GM21825 (cell line): Measurements from ENCODE around the gene PHF21A.
"Not testable (repeated sequence)": the region's sequence is repeated elsewhere in the genome, so short reads cannot be mapped to it uniquely, and the experiment has no call there.

ENCODE experiments used
- ATAC-seq: cut with Tn5 transposase; IDR thresholded peaks from one replicate; pipeline ENCODE4 v1.9.1; 2021; ENCODE audit warnings: mild to moderate bottlenecking, moderate library complexity; ENCODE audit not compliant: unreplicated experiment

Gene PHF21A

DNA sequence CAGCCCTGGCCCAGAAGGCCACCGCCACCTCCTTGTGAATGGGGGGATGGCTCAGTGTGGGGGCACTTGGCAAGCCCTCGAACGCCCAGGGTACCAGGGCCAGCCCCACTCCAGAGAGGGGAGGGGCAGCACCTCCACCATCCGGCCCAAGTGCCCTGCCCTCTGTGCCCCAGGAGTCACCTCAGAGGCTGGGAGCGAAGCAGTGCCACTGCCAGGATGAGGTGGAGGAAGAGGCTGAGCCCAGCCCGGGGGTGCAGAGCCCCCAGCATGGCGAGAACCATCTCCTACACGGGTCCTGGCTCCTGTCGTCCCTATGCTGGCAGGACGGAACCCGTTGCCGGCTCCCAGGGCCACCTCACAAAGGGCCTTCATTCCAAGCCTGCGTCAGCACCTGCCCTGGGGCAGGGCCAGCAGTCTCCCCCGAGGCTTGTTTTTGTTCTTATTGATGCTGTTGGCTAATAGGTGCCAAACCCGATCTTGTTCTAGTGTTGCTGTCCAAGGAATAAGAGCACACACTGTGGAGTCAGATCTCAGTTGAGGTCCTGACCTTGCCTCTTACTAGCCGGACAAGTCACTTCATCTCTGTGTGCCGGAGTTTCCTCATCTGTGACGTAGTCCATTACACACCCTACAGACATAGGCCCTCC, 214.2 kb downstream of the PHF21A start, which contains the start of gene FREY1:
TSS of gene FREY1 (minus strand) at position 307 of the 647 bp plus-strand sequence. CDS start at position 281, 26 bp downstream.
- ATAC-seq: no peak

DNA sequence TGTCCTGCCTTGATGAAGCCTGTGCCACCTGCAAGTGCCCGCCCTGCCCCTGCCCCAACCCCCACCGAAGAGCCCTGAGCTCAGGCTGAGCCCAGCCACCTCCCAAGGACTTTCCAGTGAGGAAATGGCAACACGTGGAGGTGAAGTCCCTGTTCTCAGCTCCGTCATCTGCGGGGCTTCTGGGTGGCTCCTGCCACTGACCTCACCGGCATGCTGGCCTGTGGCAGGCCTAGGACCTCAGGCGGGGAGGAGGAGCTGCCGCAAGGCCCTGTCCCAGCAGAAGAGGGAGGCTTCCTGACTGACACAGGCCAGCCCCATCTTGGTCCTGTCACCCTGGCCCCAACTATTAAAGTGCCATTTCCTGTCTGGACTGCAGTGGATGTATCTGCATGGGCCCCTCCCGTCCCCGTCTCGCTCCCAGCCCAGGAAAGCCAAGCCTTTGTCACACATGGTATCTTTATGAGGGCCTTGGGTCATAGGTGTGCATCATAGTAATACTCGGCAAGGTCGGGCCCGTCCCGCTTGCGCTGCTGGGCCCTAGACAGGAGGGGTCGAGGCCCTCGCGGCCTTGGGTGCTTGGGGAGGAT, 215.1 kb downstream of the PHF21A start:
- no peak for ATAC-seq

DNA sequence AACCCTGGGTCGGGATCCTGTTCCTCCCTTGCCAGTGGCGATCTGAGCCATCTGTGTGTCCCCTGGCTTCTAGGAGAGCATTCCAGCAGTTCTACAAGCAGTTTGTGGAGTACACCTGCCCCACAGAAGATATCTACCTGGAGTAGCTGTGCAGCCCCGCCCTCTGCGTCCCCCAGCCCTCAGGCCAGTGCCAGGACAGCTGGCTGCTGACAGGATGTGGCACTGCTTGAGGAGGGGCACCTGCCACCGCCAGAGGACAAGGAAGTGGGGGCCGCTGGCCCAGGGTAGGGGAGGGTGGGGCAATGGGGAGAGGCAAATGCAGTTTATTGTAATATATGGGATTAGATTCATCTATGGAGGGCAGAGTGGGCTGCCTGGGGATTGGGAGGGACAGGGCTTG, 215.7 kb downstream of the PHF21A start:
- not testable (repeated sequence) for ATAC-seq

DNA sequence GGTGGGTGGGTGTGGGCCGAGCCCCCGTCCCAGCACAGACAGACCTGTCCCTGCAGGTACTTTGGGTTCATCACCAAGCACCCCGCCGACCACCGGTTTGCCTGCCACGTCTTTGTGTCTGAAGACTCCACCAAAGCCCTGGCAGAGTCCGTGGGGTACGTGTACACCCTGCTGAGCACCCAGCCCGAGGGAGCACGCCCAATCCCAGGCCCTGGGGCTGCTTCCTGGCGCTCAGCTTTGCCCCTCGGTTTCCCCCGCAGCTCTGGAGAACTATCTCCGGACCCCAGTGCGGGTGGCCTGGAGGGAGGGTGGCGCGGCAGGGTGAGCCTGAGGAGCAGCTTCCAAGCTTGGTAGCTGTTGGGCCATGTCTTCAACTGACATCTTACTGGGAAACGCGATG, 216.2 kb downstream of the PHF21A start:
- no peak for ATAC-seq

DNA sequence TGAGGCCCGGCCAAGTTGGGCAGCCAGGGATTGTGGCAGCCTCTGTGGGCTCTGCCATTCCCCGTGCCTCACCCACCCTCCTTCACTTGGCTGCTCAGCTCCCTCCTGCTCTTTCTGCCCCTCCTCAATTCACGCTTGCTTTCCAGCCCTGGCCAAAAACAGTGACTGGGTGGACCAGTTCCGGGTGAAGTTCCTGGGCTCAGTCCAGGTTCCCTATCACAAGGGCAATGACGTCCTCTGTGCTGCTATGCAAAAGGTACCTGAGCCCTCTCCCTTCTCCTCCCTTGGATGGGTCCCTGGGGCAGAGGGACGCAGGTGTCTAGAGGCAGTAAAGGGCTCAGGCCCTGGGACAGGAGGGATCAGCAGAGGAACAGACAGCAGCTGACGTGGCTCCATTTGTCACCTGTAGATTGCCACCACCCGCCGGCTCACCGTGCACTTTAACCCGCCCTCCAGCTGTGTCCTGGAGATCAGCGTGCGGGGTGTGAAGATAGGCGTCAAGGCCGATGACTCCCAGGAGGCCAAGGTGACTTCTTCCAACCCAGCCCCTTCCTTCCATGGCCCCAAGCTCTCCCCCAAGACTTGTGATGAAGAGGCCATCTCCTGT, 216.8 kb downstream of the PHF21A start:
- ATAC-seq: no peak

DNA sequence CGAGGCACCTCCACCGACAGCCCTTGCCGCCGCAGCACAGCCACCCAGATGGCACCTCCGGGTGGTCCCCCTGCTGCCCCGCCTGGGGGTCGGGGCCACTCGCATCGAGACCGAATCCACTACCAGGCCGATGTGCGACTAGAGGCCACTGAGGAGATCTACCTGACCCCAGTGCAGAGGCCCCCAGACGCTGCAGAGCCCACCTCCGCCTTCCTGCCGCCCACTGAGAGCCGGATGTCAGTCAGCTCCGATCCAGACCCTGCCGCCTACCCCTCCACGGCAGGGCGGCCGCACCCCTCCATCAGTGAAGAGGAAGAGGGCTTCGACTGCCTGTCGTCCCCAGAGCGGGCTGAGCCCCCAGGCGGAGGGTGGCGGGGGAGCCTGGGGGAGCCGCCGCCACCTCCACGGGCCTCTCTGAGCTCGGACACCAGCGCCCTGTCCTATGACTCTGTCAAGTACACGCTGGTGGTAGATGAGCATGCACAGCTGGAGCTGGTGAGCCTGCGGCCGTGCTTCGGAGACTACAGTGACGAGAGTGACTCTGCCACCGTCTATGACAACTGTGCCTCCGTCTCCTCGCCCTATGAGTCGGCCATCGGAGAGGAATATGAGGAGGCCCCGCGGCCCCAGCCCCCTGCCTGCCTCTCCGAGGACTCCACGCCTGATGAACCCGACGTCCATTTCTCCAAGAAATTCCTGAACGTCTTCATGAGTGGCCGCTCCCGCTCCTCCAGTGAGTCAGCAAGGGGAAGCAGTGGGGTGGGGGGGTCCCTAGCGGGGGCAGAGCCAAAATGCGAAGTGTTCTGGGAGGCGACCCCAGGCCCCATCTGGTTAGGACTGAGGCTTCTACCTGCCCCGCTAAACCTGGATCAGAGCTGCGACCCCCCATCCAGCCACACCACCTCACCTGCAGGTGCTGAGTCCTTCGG, 218.5 kb downstream of the PHF21A start:
- no peak for ATAC-seq

DNA sequence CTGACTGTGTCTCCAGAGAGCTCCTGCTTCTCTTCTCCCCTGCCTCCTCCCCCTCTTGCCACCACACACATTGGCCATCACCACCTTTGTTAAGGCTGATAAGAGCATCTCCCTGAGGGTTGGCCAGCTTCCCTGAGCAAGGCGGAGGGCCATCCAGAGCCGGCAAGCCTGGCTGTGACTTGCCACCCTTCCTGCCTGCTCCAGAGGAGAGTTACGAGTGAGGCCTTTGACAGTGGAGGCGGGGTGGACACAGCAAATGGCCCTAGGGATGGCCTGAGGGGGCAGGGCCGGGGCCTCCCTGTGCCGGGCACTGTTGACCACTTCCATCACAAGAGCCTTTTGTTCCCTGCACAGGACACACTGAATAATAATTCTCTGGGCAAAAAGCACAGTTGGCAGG, 219.6 kb downstream of the PHF21A start:
- no peak for ATAC-seq

DNA sequence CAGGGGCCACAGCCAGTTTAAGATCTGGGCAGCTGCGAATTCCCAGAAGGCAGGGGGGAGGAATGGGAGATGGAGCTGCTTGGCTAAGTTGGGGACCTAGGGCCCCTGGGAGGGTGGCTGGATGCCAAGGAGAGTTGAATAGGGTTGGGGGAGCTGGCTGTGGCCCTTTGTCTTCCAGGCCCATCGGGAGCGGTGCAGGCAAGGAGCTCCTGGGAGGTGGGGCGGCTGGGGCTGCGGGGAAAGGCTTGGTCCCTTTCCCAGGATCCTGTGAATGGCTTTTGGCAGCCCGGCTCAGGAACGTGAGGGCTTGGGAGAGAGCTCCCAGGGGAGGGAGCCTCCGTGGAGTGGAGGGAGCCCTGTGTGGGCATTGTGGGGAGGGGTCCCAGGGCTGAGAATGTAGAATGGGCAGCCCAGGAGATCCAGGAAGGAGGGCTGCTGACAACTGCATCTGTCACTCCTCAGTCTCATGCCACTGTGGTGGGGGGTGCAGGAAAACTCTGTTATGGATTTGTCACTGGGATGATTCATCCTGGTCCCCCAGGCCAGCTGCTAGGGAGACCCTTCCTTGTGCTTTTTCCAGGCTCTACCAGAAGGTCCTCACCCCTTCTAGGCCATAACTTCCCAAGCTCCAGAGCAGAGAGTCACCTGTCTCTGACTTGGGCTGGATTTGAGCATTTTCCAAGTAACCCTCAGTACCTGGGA, 220.2 kb downstream of the PHF21A start:
- ATAC-seq: no peak

DNA sequence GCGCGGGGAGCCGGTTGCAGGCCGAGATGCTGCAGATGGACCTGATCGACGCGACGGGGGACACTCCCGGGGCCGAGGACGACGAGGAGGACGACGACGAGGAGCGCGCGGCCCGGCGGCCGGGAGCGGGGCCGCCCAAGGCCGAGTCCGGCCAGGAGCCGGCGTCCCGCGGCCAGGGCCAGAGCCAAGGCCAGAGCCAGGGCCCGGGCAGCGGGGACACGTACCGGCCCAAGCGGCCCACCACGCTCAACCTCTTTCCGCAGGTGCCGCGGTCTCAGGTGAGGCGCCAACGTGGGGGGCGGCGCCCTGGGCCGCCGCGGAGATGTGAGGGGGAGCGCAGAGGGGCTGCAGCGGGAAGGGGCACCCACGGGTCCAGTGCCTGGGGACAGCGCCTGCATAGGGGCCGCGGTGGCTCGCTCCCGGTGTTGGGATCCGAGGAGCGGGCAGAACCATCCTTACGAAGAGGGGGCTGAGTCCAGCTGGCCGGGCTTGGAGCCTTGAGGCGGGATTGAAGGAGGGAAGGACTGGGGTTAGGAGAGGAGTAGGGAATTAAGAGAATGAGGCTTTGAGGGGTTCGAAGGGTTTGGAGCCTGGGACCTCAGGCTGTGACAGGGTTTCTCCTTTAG, 221.0 kb downstream of the PHF21A start:
- not testable (repeated sequence) for ATAC-seq

DNA sequence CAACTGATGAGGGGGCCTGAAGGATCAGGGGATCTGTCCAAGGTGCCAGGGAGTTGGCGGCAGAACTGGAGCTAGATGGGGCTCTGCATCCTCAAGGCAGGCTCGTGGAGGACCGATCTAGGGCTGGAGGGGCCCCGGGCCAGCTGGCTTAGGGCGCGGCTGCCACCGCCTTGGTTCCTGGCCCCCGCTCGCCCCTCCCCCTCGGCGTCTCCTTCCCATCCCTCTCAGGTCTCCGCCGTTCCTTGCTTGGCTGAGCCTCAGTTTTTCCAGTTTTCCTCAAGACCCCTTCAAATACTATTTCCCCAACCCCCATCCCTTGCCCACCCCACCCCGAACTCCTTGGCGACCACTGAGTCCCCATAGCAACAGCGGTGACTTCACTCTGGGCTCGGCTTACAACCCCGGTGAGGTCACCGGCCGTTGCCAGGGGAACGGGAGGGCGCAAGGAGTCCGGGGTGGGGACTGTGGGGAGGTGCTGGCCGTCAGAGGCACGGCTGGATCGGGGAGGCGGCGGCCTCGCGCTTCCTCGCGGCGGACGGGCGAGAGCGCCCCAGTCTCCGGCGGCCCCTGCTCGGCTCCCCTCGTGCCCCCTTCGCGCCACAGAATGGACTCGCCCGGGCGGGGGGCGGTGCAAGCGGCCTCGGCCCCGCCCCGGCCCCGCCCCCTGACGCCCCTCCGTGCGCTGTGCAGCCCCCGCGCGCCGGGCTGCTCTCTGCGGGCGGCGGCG, 221.6 kb downstream of the PHF21A start:
- ATAC-seq: no peak

DNA sequence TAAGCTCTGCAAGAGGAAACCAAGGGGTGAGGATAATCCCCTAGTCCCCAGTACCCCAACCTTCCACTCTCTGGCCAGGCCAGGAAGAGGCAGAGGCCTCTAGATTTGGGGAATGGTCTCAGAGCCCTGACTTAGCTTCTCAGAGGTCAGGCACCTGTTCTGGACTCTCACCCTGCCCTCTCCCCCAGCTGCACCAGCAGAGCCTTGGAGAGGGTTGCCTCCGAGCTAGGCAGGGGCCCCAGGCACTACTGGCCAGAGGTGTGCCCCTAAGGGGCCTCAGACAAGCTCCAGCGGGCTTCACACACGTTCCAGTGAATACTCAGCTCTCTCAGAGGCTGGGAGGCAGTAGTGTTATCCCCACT, 222.2 kb downstream of the PHF21A start:
- no peak for ATAC-seq

DNA sequence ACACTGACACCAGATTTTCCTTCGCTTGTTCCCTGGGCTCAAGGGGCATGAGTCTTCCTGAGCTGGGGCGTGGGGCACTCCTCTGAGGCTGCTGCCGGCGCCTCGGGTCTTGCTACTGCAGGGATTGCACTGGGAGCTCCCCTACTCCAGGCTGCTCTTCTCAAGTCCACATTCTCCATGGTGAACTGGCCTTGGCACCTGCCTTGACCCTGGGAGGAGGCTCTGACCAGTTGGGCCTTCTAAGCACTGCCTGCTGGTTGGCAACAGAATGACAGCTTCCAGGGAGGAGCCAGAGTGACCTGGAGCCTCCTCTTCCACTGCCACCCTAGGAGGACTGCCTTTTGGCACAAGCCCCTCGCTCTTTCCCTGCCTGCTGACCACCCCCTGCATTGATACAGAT, 223.7 kb downstream of the PHF21A start:
- ATAC-seq: no peak

DNA sequence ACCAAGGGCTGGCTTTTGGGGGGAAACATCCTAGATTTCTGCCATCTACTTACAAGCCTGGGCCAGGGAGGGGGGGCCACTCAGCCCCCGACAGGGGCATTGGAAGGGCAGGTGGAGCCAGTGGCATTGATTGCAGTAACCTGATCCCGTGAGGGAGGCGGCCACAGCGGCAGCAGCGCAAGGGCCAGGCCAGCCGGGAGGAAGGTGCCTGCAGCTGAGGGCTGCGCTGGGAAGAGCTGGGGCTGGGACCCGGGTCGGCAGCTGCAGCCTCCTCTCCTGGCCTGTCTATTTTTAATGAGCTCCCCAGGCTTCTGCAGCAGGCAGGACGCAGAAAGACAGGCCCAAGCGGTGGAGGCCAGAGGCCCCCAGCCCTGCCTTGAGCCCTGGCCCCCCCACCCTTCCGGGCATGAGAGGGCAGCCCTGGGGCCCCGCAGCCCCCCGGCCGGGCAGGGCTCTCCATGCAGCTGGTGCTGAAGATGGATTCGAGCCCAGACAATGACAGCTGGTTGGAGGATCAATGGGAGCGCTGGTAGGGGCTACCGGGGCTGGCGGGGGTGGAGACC, 224.8 kb downstream of the PHF21A start:
- ATAC-seq: no peak

DNA sequence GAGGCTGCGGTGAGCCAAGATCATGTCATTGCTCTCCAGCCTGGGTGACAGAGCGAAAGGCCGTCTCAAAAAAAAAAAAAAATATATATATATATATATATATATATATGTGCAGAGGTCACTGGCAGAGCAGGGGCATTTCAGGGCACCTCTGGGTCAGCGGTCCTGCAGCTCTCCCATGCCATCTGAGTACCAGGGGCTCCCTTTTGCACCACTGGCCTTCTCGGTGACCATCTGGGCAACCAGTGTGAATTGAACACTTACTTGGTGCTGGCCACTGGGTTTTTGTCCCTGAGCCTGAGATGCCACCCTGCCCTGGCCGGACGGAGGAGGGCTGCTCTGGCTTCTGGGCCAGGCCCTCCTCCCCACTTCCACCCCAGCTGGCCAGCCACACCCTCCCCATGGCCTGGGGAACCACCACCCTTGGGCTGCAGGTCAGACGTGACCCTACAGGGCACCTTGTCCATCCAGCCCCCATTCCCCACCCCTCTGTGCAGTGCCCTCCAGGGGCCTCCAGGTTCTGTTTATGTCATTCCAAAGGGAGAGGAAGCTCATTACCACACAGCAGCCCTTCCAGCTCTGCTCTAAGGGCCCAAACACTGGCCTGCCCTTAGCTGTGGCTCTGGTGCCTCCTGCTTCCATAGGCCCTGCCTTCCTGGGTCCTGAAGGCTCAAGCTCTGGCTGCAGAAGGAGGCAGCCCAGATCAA, 225.5 kb downstream of the PHF21A start:
- ATAC-seq: no peak

DNA sequence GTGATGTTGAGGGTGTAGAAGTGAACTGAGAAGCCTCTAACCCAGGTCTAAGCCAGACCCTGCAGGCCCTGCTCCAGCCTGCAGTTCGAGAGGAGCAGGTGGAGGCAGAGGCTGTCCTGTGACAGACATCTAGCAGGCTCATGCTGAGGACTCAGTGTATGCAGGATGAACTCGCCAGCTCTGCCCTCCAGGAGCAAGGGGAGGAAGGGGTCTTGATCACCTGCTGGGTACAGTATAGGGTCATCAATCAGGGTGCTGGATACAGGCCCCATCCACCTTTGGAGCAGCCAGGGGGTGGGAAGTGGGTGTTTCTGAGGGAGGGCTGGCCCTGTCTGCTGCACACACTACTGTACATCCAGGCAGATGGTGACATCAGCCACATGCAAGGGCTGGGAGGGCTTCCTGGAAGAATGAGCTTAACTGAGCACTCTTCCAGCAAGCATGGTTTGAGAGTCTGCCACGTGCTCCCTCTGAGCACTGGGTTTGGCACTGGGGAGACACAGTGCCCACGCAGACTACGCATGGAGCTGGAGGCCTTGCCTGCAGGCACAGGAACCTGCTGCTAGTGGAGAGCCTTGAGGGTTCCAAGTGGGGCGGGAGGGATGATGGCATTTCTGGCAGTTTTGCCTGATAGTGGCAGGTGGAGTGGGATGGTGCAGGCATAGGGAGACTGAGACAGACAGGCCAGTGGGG, 226.6 kb downstream of the PHF21A start:
- ATAC-seq: no peak

DNA sequence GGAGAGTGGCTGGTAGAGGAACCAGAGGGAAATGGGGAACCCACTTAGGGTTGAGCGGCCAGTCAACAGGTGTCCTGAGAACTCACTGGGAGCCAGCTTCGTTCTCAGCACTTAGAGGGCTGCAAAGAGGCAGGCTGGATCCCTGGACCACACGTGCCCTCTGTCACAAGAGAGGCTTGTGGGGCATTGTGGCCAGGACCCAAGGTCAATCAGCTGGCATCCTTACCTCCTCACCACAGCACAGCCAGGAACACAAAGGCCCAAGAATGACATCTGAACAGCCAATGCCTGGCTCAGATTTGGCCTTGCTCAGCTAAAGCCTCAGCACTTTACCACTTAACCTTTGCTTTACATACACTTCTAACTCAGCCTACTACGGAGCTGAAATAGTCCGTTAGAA, 228.4 kb downstream of the PHF21A start:
- ATAC-seq: no peak

DNA sequence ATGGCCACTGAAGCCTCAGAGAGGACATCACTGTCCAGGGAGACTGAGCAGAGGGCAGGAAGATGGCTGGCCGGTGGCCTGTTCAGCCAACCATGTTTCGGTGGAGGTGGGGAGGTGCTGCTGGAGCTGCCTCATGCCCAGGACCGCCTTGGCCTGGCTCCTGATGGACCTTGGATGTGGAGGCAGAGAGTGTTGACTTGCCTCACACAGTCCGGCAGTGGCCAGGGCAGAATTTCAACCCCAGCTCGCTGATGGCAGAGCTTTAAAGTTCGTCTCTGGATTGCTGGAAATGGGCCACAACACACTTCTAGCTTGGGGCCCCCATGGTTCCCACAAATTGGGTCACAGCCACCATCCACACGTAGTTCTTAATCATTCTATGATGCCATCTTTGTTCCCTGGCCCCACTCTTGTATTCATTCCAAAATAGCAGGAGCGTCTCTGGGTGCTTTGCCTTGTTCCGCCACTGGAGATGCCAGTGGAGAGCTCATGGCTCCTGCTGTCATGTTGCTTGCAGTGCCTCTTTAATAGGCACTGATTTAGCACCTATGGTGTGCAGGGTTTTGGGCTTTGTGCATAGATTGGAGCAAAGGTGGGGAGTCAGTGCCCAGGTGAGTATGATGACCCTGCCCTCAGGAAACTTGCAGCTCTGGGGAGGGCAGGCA, 230.2 kb downstream of the PHF21A start:
- no peak for ATAC-seq

DNA sequence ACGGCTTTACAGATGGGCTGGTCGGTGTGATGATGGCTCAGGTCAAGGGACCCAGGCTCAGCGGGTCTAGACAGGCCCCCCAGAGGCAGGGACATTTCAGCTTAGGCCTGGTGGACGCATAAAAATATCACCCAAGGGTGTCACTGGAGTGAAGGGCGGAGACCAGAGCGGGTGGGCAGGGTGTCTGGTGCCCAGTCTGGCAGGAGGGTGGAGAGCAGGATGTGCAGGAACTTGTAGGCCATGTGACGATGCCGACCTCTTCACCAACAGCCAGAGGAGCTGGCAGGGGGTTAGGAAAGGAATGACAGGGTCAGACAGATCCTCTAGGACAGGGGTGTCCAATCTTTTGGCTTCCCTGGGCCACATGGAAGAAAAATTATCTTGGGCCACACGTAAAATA, 231.3 kb downstream of the PHF21A start:
- no peak for ATAC-seq
